ENCODE results near the gene SLC7A1. TPM values are rescaled to one million over a fixed set of nuclear protein-coding genes. Genes with fewer than 3 reads are reported as not detected.

SLC7A1 gene
- total and polyA plus RNA-seq, 2 donors (not counting 1 experiment from before 2014, with no cell fraction given) = 15.4 to 26.6 TPM

GRCh38 chr13:29524641-29525040, 70.8 kb downstream of the SLC7A1 start:
- Histone ChIP-seq H3K4me3 (replicated peaks in 1 of 4; ENCODE audit: control extremely low read depth in 1 of 4, insufficient read depth in 1 of 4, low read depth in 3 of 4, low read length in 4 of 4) (no peak overlapping the region), H3K79me2 (ENCODE audit: control insufficient read depth, insufficient read depth, low read length) (no peaks in the 10 kb centered on the region), H3K36me3 (ENCODE audit: control insufficient read depth, insufficient read depth, low read length) (peaks cover 12% of the 10 kb centered on the region), H4K20me1 (ENCODE audit: control insufficient read depth, extremely low read depth, insufficient read depth, low read length) (no peaks in the 10 kb centered on the region), H3K27ac (ENCODE audit: insufficient read depth, low read length) (no peak overlapping the region), H3K4me2 (ENCODE audit: extremely low read depth, insufficient read depth, low read length) (no peak overlapping the region), H3K27me3 (ENCODE audit: control insufficient read depth, insufficient read depth, low read length) (no peaks in the 10 kb centered on the region), H2AFZ (ENCODE audit: low read length) (no peak overlapping the region), H3K4me1 (ENCODE audit: control insufficient read depth, extremely low read depth, insufficient read depth, low read length) (peaks cover 6% of the 10 kb centered on the region), H3K9me3 (ENCODE audit: control insufficient read depth, insufficient read depth, low read depth, low read length) (no peaks in the 10 kb centered on the region), H3K9ac (ENCODE audit: insufficient read depth, low read length) (no peak overlapping the region)
- DNase-seq (ENCODE audit: low read depth in 2 of 2) = no peak
- TF ChIP-seq CTCF (conservative IDR thresholded peaks at IDR 0.05 in 1 of 2, IDR thresholded peaks at IDR 0.05 in 1 of 2; ENCODE audit: low read depth in 1 of 2, low read length in 2 of 2) (no peak), EZH2 (IDR thresholded peaks at IDR 0.05; ENCODE audit: low read length, missing control alignments) (no peak)

GRCh38 chr13:29524176-29524575, 71.3 kb downstream of the SLC7A1 start:
- H3K4me1 ChIP-seq (ENCODE audit: control insufficient read depth, extremely low read depth, insufficient read depth, low read length) = peaks cover 6% of the 10 kb centered on the region
- H3K9ac ChIP-seq (ENCODE audit: insufficient read depth, low read length) = no peak overlapping the region
- no peaks in the 10 kb centered on the region for H4K20me1 ChIP-seq (ENCODE audit: control insufficient read depth, extremely low read depth, insufficient read depth, low read length)
- no peaks in the 10 kb centered on the region for H3K9me3 ChIP-seq (ENCODE audit: control insufficient read depth, insufficient read depth, low read depth, low read length)
- H3K27me3 ChIP-seq (ENCODE audit: control insufficient read depth, insufficient read depth, low read length) = no peaks in the 10 kb centered on the region
- TF ChIP-seq CTCF (conservative IDR thresholded peaks at IDR 0.05 in 1 of 2, IDR thresholded peaks at IDR 0.05 in 1 of 2; ENCODE audit: low read depth in 1 of 2, low read length in 2 of 2) = no peak
- no peak for TF ChIP-seq EZH2 (IDR thresholded peaks at IDR 0.05; ENCODE audit: low read length, missing control alignments)
- no peaks in the 10 kb centered on the region for H3K79me2 ChIP-seq (ENCODE audit: control insufficient read depth, insufficient read depth, low read length)
- peak overlapping the region; percentile 17 for H3K27ac ChIP-seq (ENCODE audit: insufficient read depth, low read length)
- peak in 1 of 2 donors; percentile 37 for DNase-seq (ENCODE audit: low read depth in 2 of 2)
- no peak overlapping the region for H2AFZ ChIP-seq (ENCODE audit: low read length)
- H3K4me2 ChIP-seq (ENCODE audit: extremely low read depth, insufficient read depth, low read length) = no peak overlapping the region
- H3K36me3 ChIP-seq (ENCODE audit: control insufficient read depth, insufficient read depth, low read length) = peaks cover 11% of the 10 kb centered on the region
- no peak overlapping the region for H3K4me3 ChIP-seq (replicated peaks in 1 of 4; ENCODE audit: control extremely low read depth in 1 of 4, insufficient read depth in 1 of 4, low read depth in 3 of 4, low read length in 4 of 4)

GRCh38 chr13:29523199-29523961, 72.1 kb downstream of the SLC7A1 start:
- Histone ChIP-seq H3K79me2 (ENCODE audit: control insufficient read depth, insufficient read depth, low read length) (no peaks in the 10 kb centered on the region), H3K27me3 (ENCODE audit: control insufficient read depth, insufficient read depth, low read length) (no peaks in the 10 kb centered on the region), H2AFZ (ENCODE audit: low read length) (no peak overlapping the region), H3K9ac (ENCODE audit: insufficient read depth, low read length) (no peak overlapping the region), H3K4me1 (ENCODE audit: control insufficient read depth, extremely low read depth, insufficient read depth, low read length) (peaks cover 6% of the 10 kb centered on the region), H3K36me3 (ENCODE audit: control insufficient read depth, insufficient read depth, low read length) (peaks cover 11% of the 10 kb centered on the region), H3K4me3 (replicated peaks in 1 of 4; ENCODE audit: control extremely low read depth in 1 of 4, insufficient read depth in 1 of 4, low read depth in 3 of 4, low read length in 4 of 4) (no peak overlapping the region), H3K27ac (ENCODE audit: insufficient read depth, low read length) (peak overlapping the region; percentile 17), H3K9me3 (ENCODE audit: control insufficient read depth, insufficient read depth, low read depth, low read length) (no peaks in the 10 kb centered on the region), H3K4me2 (ENCODE audit: extremely low read depth, insufficient read depth, low read length) (no peak overlapping the region), H4K20me1 (ENCODE audit: control insufficient read depth, extremely low read depth, insufficient read depth, low read length) (no peaks in the 10 kb centered on the region)
- peak; percentile 15 to 72 for DNase-seq (ENCODE audit: low read depth in 2 of 2)
- TF ChIP-seq EZH2 (IDR thresholded peaks at IDR 0.05; ENCODE audit: low read length, missing control alignments) (no peak), CTCF (conservative IDR thresholded peaks at IDR 0.05 in 1 of 2, IDR thresholded peaks at IDR 0.05 in 1 of 2; ENCODE audit: low read depth in 1 of 2, low read length in 2 of 2) (no peak)

All from fibroblast of lung (primary cell).